ENCODE data around the gene PDIA5. TPM values are rescaled to one million over a fixed set of nuclear protein-coding genes. Genes with fewer than 3 reads are reported as not detected.

Gene PDIA5
- total RNA-seq, 2 experiments from 2014 or later = 2.2 to 3.0 TPM

- no peaks in the 10 kb centered on the region for H3K9me3 ChIP-seq (ENCODE audit: control insufficient read depth in 1 of 2, insufficient read depth in 1 of 2, low read length in 2 of 2)
- H3K4me3 ChIP-seq (ENCODE audit: low read length) = no peak overlapping the region
- Mint-ChIP-seq H3K9me3 (no peaks in the 10 kb centered on the region), H3K4me1 (ENCODE audit: low read depth) (peaks cover 17% of the 10 kb centered on the region), H3K36me3 (ENCODE audit: low read depth) (no peaks in the 10 kb centered on the region), H3K4me3 (no peak overlapping the region), H3K27me3 (no peaks in the 10 kb centered on the region), H3K27ac (no peak overlapping the region)
- no peak for TF ChIP-seq CTCF (IDR thresholded peaks at IDR 0.05)
- no peak for ATAC-seq (ENCODE audit: poor library complexity)
- no peaks in the 10 kb centered on the region for H3K36me3 ChIP-seq (ENCODE audit: insufficient read depth, low read length)
- H3K27ac ChIP-seq (ENCODE audit: low read depth in 1 of 2, low read length in 2 of 2) = no peak overlapping the region
- H3K27me3 ChIP-seq (ENCODE audit: control insufficient read depth in 1 of 2, insufficient read depth in 2 of 2, low read length in 2 of 2) = no peaks in the 10 kb centered on the region
- POLR2A ChIA-PET = no interaction called here
- DNase-seq = no peak
- H3K4me1 ChIP-seq (ENCODE audit: insufficient read depth, low read length) = no peaks in the 10 kb centered on the region
- CTCF ChIA-PET = no interaction called here
- intact Hi-C loops (cut with DNase I, micrococcal nuclease) = no loop called here
These were observed 11.3 kb downstream of the PDIA5 start for GRCh38 chr3:123078101-123078500.

- no peaks in the 10 kb centered on the region for H3K36me3 ChIP-seq (ENCODE audit: insufficient read depth, low read length)
- CTCF ChIA-PET = interaction anchor here (0.6 kb wide), 1 partner anchor 20 kb away, joined by 3 read pairs; no protein-coding TSS in a partner anchor
These were observed 14.2 kb downstream of the PDIA5 start for GRCh38 chr3:123080864-123081562.

GRCh38 chr3:123081718-123082369 is 15.0 kb downstream of the PDIA5 start:
- Mint-ChIP-seq H3K27me3 (no peaks in the 10 kb centered on the region), H3K4me1 (ENCODE audit: low read depth) (peaks cover 37% of the 10 kb centered on the region), H3K9me3 (no peaks in the 10 kb centered on the region), H3K36me3 (ENCODE audit: low read depth) (no peaks in the 10 kb centered on the region), H3K27ac (no peak overlapping the region), H3K4me3 (no peak overlapping the region)
- Histone ChIP-seq H3K9me3 (ENCODE audit: control insufficient read depth in 1 of 2, insufficient read depth in 1 of 2, low read length in 2 of 2) (no peaks in the 10 kb centered on the region), H3K4me3 (ENCODE audit: low read length) (no peak overlapping the region), H3K27ac (ENCODE audit: low read depth in 1 of 2, low read length in 2 of 2) (no peak overlapping the region), H3K27me3 (ENCODE audit: control insufficient read depth in 1 of 2, insufficient read depth in 2 of 2, low read length in 2 of 2) (no peaks in the 10 kb centered on the region), H3K4me1 (ENCODE audit: insufficient read depth, low read length) (peaks cover 14% of the 10 kb centered on the region), H3K36me3 (ENCODE audit: insufficient read depth, low read length) (no peaks in the 10 kb centered on the region)
- intact Hi-C loops (cut with DNase I, micrococcal nuclease) = no loop called here
- no peak for TF ChIP-seq CTCF (IDR thresholded peaks at IDR 0.05)
- POLR2A ChIA-PET = no interaction called here
- DNase-seq (no peak), ATAC-seq (ENCODE audit: poor library complexity) (no peak)
- CTCF ChIA-PET = no interaction called here

More at GRCh38 chr3:123080864-123081562, 14.2 kb downstream of the PDIA5 start:
- Histone ChIP-seq H3K9me3 (ENCODE audit: control insufficient read depth in 1 of 2, insufficient read depth in 1 of 2, low read length in 2 of 2) (no peaks in the 10 kb centered on the region), H3K4me1 (ENCODE audit: insufficient read depth, low read length) (peaks cover 14% of the 10 kb centered on the region), H3K27ac (ENCODE audit: low read depth in 1 of 2, low read length in 2 of 2) (no peak overlapping the region), H3K4me3 (ENCODE audit: low read length) (no peak overlapping the region), H3K27me3 (ENCODE audit: control insufficient read depth in 1 of 2, insufficient read depth in 2 of 2, low read length in 2 of 2) (no peaks in the 10 kb centered on the region)
- DNase-seq (no peak), ATAC-seq (ENCODE audit: poor library complexity) (no peak)
- POLR2A ChIA-PET = interaction anchor here (1.6 kb wide), 1 partner anchor 14 kb away, joined by 4 read pairs; the partner anchor contains the start of gene PDIA5
- Mint-ChIP-seq H3K36me3 (ENCODE audit: low read depth) (no peaks in the 10 kb centered on the region), H3K9me3 (no peaks in the 10 kb centered on the region), H3K4me1 (ENCODE audit: low read depth) (peaks cover 37% of the 10 kb centered on the region), H3K27ac (no peak overlapping the region), H3K4me3 (no peak overlapping the region), H3K27me3 (no peaks in the 10 kb centered on the region)
- intact Hi-C loops (cut with DNase I, micrococcal nuclease) = no loop called here
- no peak for TF ChIP-seq CTCF (IDR thresholded peaks at IDR 0.05)
